Measurements from ENCODE around the gene SFXN3.

The SFXN3 gene

DNA sequence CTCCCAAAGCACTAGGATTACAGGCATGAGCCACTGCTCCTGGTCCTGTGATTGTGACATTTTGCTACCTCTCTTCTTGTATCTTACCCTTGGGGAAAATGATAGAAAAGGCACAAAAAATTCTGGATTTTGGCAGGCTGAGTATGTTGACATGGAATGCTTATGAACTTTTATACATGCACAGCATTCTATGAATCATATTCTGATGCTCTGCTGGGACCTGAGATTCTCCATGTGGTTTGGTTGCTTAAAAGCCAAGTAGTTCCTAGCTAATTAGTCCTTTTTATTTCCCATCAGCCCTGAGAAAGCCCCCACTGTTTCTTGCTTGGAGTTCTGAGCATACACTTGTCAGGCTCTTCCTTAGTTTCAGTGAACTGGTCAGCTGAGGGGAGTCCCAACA, 22.5 kb downstream of the SFXN3 start:
- TF ChIP-seq RAD21 (IDR thresholded peaks at IDR 0.05; ENCODE audit: low read depth) (no peak), TCF12 (IDR thresholded peaks at IDR 0.05; ENCODE audit: low read depth) (no peak), REST (IDR thresholded peaks at IDR 0.05; ENCODE audit: low read depth) (no peak), CEBPB (IDR thresholded peaks at IDR 0.05) (no peak), YY1 (IDR thresholded peaks at IDR 0.05; ENCODE audit: low read depth) (no peak), TAF1 (IDR thresholded peaks at IDR 0.05; ENCODE audit: low read depth) (no peak), EGR1 (IDR thresholded peaks at IDR 0.05) (no peak), ZBTB7A (IDR thresholded peaks at IDR 0.05; ENCODE audit: low read depth) (no peak), TEAD4 (IDR thresholded peaks at IDR 0.05) (no peak), MAX (IDR thresholded peaks at IDR 0.05) (no peak), EP300 (IDR thresholded peaks at IDR 0.05; ENCODE audit: borderline replicate concordance) (no peak), NFIC (IDR thresholded peaks at IDR 0.05) (no peak), FOXM1 (IDR thresholded peaks at IDR 0.05; ENCODE audit: borderline replicate concordance, low read depth) (no peak), CREB1 (IDR thresholded peaks at IDR 0.05; ENCODE audit: low read depth) (no peak)
- TF ChIP-seq, protein P1, sequence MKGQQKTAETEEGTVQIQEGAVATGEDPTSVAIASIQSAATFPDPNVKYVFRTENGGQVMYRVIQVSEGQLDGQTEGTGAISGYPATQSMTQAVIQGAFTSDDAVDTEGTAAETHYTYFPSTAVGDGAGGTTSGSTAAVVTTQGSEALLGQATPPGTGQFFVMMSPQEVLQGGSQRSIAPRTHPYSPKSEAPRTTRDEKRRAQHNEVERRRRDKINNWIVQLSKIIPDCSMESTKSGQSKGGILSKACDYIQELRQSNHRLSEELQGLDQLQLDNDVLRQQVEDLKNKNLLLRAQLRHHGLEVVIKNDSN (IDR thresholded peaks at IDR 0.05): no peak

- no peak for TF ChIP-seq RAD21 (IDR thresholded peaks at IDR 0.05; ENCODE audit: low read depth)
Observed at GRCh38 chr10:101054351-101054750, 23.3 kb downstream of the SFXN3 start.

- no peak for TF ChIP-seq EGR1 (IDR thresholded peaks at IDR 0.05)
- no peak for TF ChIP-seq TAF1 (IDR thresholded peaks at IDR 0.05; ENCODE audit: low read depth)
- TF ChIP-seq EP300 (IDR thresholded peaks at IDR 0.05; ENCODE audit: borderline replicate concordance): no peak
- TF ChIP-seq ZBTB7A (IDR thresholded peaks at IDR 0.05; ENCODE audit: low read depth): no peak
- TF ChIP-seq CREB1 (IDR thresholded peaks at IDR 0.05; ENCODE audit: low read depth): no peak
- no peak for TF ChIP-seq TCF12 (IDR thresholded peaks at IDR 0.05; ENCODE audit: low read depth)
- TF ChIP-seq, protein P1 (IDR thresholded peaks at IDR 0.05): no peak
- no peak for TF ChIP-seq YY1 (IDR thresholded peaks at IDR 0.05; ENCODE audit: low read depth)
- no peak for TF ChIP-seq TEAD4 (IDR thresholded peaks at IDR 0.05)
- TF ChIP-seq CEBPB (IDR thresholded peaks at IDR 0.05): no peak
- TF ChIP-seq REST (IDR thresholded peaks at IDR 0.05; ENCODE audit: low read depth): no peak
- TF ChIP-seq MAX (IDR thresholded peaks at IDR 0.05): no peak
- TF ChIP-seq RAD21 (IDR thresholded peaks at IDR 0.05; ENCODE audit: low read depth): no peak
- no peak for TF ChIP-seq NFIC (IDR thresholded peaks at IDR 0.05)
Observed at GRCh38 chr10:101054876-101055275, 23.8 kb downstream of the SFXN3 start.

DNA sequence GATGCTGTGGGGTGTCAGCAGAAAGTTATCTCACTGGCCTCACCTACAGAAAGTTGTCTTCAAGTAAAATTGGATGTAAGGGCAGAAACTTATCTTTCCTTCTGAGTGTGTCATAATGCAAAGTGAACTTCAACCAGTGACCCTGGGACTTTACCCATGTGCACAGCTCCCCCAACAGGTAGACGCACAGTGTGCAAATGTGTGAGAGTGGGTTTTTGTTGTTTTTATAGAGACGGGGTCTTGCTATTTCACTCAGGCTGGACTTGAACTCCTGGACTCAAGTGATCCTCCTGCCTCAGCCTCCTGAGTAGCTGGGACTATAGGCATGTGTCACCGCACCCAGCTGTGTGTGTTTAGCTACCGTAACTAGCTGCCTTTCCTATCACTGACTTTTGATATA, 24.4 kb downstream of the SFXN3 start:
- TF ChIP-seq FOXM1 (IDR thresholded peaks at IDR 0.05; ENCODE audit: borderline replicate concordance, low read depth) (no peak), RAD21 (IDR thresholded peaks at IDR 0.05; ENCODE audit: low read depth) (peak; percentile 15; the same call in 1 of the 2 replicates)

DNA sequence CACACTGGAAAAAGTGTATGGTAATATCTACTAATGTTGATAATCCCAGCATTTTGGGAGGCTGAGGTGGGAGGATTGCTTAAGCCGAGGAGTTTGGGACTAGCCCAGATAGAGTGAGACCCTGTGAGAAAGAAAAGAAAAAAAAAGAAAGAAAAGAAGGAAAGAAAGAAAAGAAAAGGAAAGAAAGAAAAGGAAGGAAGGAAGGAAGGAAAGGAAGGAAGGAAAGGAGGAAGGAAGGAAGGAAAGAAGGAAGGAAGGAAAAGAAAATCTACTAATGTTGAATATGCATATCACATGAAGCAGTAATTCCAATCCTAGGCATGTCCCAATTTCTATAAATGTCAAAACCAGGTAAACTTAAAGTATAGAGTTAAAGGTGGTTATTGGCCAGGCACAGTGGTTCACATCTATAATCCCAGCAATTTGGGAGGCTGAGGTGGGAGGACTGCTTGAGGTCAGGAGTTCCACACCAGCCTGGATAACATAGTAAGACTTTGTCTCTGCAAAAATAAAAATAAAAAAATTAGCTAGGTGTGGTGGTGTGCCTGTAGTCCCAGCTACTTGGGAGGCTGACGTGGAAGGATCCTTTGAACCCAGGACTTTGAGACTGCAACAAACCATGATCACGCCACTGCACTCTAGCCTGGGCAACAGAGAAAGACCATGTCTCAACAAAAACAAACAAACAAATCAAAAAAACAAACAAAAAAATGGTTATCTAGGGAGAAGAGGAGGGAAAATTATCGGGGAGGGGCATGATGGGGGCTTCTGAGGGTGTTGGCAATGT, 25.5 kb downstream of the SFXN3 start:
- no peak for TF ChIP-seq TCF12 (IDR thresholded peaks at IDR 0.05; ENCODE audit: low read depth)
- TF ChIP-seq CREB1 (IDR thresholded peaks at IDR 0.05; ENCODE audit: low read depth): no peak
- TF ChIP-seq EP300 (IDR thresholded peaks at IDR 0.05; ENCODE audit: borderline replicate concordance): no peak
- TF ChIP-seq MAX (IDR thresholded peaks at IDR 0.05): no peak
- no peak for TF ChIP-seq YY1 (IDR thresholded peaks at IDR 0.05; ENCODE audit: low read depth)
- TF ChIP-seq, protein P1 (IDR thresholded peaks at IDR 0.05): no peak
- no peak for TF ChIP-seq TAF1 (IDR thresholded peaks at IDR 0.05; ENCODE audit: low read depth)
